HepG2 (cell line): ENCODE results near the gene DIRAS1. TPM values are rescaled to one million over a fixed set of nuclear protein-coding genes. Genes with fewer than 3 reads are reported as not detected.

Experiments
- ATAC-seq: fragments of 200-7000 bp; cut with Tn5 transposase; 3 replicates; pipeline ENCODE4 v1.9.1; 2020; ENCODE audit warnings: mild to moderate bottlenecking, moderate library complexity
- BruUV-seq: library from RNA; stranded (reverse); fragments of 400-500 nt; replicated peaks from 2 replicates; lab custom pipeline; 2021; lab: Mats Ljungman, UMichigan
- CTCF ChIA-PET: fragments of 300-600 bp; formaldehyde crosslinking; extraction: SDS; loops from one replicate; lab custom pipeline; 2021; ENCODE audit warnings: low total read pairs, inconsistent platforms, low intra/inter-chr PET ratio; lab: Yijun Ruan, JAX
- POLR2A ChIA-PET: fragments of 350-600 bp; sonication (Branson Sonifier 250); formaldehyde crosslinking; loops from one replicate; lab custom pipeline; 2020; ENCODE audit warnings: antibody characterized with exemption, inconsistent platforms; lab: Yijun Ruan, JAX
- DNase-seq: peaks from one replicate; pipeline ENCODE4 v3.0.0-alpha.2; 2015; ENCODE audit warnings: low spot score
- FAIRE-seq: peaks from 3 replicates; lab custom pipeline; 2011; peaks lifted over from hg19 to GRCh38; lab: Jason Lieb, UNC
- H2AFZ ChIP-seq: one replicate; pipeline ENCODE4 v1.6.1; 2011; ENCODE audit warnings: low read length, inconsistent platforms
- H3K27ac ChIP-seq: fragments of 300-600 bp; 3 replicates; pipeline ENCODE4 v1.8.0; 2011; ENCODE audit warnings: mixed run types, mild to moderate bottlenecking, mixed read lengths, low read length, inconsistent platforms; ENCODE audit not compliant: insufficient read depth; ENCODE audit errors: extremely low read length
- H3K27me3 ChIP-seq, 2 experiments: fragments of 200-600 bp in 1 of 2; 2 replicates in 1 of 2; 3 replicates in 1 of 2; pipeline versions ENCODE4 v1.6.0 to v1.8.0; 2011; ENCODE audit warnings: low read length in 2 of 2, mild to moderate bottlenecking in 2 of 2, moderate library complexity in 2 of 2, inconsistent platforms in 1 of 2; ENCODE audit not compliant: insufficient read depth in 2 of 2, control insufficient read depth in 1 of 2
- H3K36me3 ChIP-seq, 2 experiments: fragments of 200-600 bp in 1 of 2; replicated peaks in 1 of 2; 2 replicates in 1 of 2; 3 replicates in 1 of 2; pipeline versions ENCODE4 v1.5.1 to v1.8.0; 2011; ENCODE audit warnings: low read length in 2 of 2, inconsistent platforms in 1 of 2; ENCODE audit not compliant: insufficient read depth in 2 of 2, control insufficient read depth in 1 of 2
- H3K4me1 ChIP-seq: 2 replicates; pipeline ENCODE4 v1.5.1; 2012; ENCODE audit warnings: low read length, inconsistent platforms; ENCODE audit not compliant: insufficient read depth
- H3K4me2 ChIP-seq: 2 replicates; pipeline ENCODE4 v1.6.0; 2011; ENCODE audit warnings: low read depth, low read length, inconsistent platforms
- H3K4me3 ChIP-seq, 3 experiments: fragments of 200-600 bp in 1 of 3; sonication (generic), shearing (Covaris generic) in 1 of 3; replicated peaks in 1 of 3; 2 replicates each; pipeline ENCODE4 v1.5.1; 2011 to 2016; ENCODE audit warnings: low read length in 3 of 3, inconsistent platforms in 2 of 3, low read depth in 2 of 3, mild to moderate bottlenecking in 2 of 3, control low read depth in 1 of 3, mixed read lengths in 1 of 3; ENCODE audit not compliant: insufficient read depth in 1 of 3
- H3K79me2 ChIP-seq: one replicate; pipeline ENCODE4 v1.6.1; 2011; ENCODE audit warnings: low read length, inconsistent platforms; ENCODE audit not compliant: insufficient read depth
- H3K9ac ChIP-seq: 2 replicates; pipeline ENCODE4 v1.6.0; 2011; ENCODE audit warnings: mild to moderate bottlenecking, low read depth, low read length, inconsistent platforms; ENCODE audit not compliant: insufficient read depth
- H3K9me3 ChIP-seq: 2 replicates; pipeline ENCODE4 v1.5.1; 2012; ENCODE audit warnings: mild to moderate bottlenecking, low read length
- H4K20me1 ChIP-seq: 2 replicates; pipeline ENCODE4 v1.6.0; 2011; ENCODE audit warnings: inconsistent platforms, mild to moderate bottlenecking, low read length, moderate library complexity; ENCODE audit not compliant: insufficient read depth
- ATRX ChIP-seq: sonication (generic); formaldehyde crosslinking; IDR thresholded peaks from 2 replicates; pipeline ENCODE4 v1.4.0; 2020; ENCODE audit warnings: missing genetic modification reagents, borderline replicate concordance
- CEBPB ChIP-seq: IDR thresholded peaks from 2 replicates; pipeline ENCODE4 v1.6.1; 2011; ENCODE audit warnings: low read depth, low read length, improper control_type of control experiment, borderline replicate concordance
- ESRRA ChIP-seq: sonication (generic); formaldehyde crosslinking; IDR thresholded peaks from 2 replicates; pipeline ENCODE4 v1.5.1; 2020; ENCODE audit warnings: mild to moderate bottlenecking, low read depth, missing genetic modification reagents
- GATA4 ChIP-seq: sonication (generic); IDR thresholded peaks from 2 replicates; pipeline ENCODE4 v1.6.1; 2016; ENCODE audit warnings: antibody characterized with exemption, low read depth, borderline replicate concordance
- MAF1 ChIP-seq: sonication (generic); formaldehyde crosslinking; IDR thresholded peaks from 2 replicates; pipeline ENCODE4 v1.5.0; 2020; ENCODE audit warnings: missing genetic modification reagents, borderline replicate concordance
- MAFF ChIP-seq: IDR thresholded peaks from 2 replicates; pipeline ENCODE4 v1.6.1; 2011; ENCODE audit warnings: low read depth, low read length, improper control_type of control experiment
- NR0B2 ChIP-seq: sonication (generic); formaldehyde crosslinking; IDR thresholded peaks from 2 replicates; pipeline ENCODE4 v1.4.0; 2020; ENCODE audit warnings: mild to moderate bottlenecking, missing genetic modification reagents
- PHF8 ChIP-seq: sonication (generic); formaldehyde crosslinking; IDR thresholded peaks from 2 replicates; pipeline ENCODE4 v1.5.0; 2020; ENCODE audit warnings: missing genetic modification reagents
- RBAK ChIP-seq: sonication (generic); formaldehyde crosslinking; IDR thresholded peaks from 2 replicates; pipeline ENCODE4 v1.5.1; 2020; ENCODE audit warnings: mild to moderate bottlenecking, missing genetic modification reagents
- TFAP4 ChIP-seq: sonication (generic); IDR thresholded peaks from 2 replicates; pipeline ENCODE4 v1.6.1; 2016; ENCODE audit warnings: low read depth, borderline replicate concordance
- U2AF2 ChIP-seq: fragments of 200-400 bp; formaldehyde crosslinking; IDR thresholded peaks from 2 replicates; pipeline ENCODE4 v1.6.1; 2017; ENCODE audit warnings: low read depth, mild to moderate bottlenecking, low read length
- YEATS2 ChIP-seq: sonication (generic); formaldehyde crosslinking; IDR thresholded peaks from 2 replicates; pipeline ENCODE4 v1.4.0; 2020; ENCODE audit warnings: missing genetic modification reagents, borderline replicate concordance
- ZGPAT ChIP-seq: IDR thresholded peaks from 2 replicates; pipeline ENCODE4 v1.6.1; 2016; ENCODE audit warnings: mild to moderate bottlenecking
- ZNF317 ChIP-seq: sonication (generic); formaldehyde crosslinking; IDR thresholded peaks from 2 replicates; pipeline ENCODE4 v1.5.0; 2020; ENCODE audit warnings: mild to moderate bottlenecking, missing genetic modification reagents
- ZNF605 ChIP-seq: sonication (generic); formaldehyde crosslinking; IDR thresholded peaks from 2 replicates; pipeline ENCODE4 v1.8.0; 2022; ENCODE audit warnings: mild to moderate bottlenecking, missing genetic modification reagents
- ZNF615 ChIP-seq: sonication (generic); formaldehyde crosslinking; IDR thresholded peaks from 2 replicates; pipeline ENCODE4 v1.5.0; 2020; ENCODE audit warnings: mild to moderate bottlenecking, missing genetic modification reagents, borderline replicate concordance
- ZNF746 ChIP-seq: sonication (generic); formaldehyde crosslinking; IDR thresholded peaks from 2 replicates; pipeline ENCODE4 v1.8.0; 2022; ENCODE audit warnings: mild to moderate bottlenecking, missing genetic modification reagents
- ZNF768 ChIP-seq: sonication (generic); formaldehyde crosslinking; IDR thresholded peaks from 2 replicates; pipeline ENCODE4 v1.4.0; 2020; ENCODE audit warnings: missing genetic modification reagents
- ZUFSP ChIP-seq: sonication (generic); formaldehyde crosslinking; IDR thresholded peaks from 2 replicates; pipeline ENCODE4 v1.9.0; 2021; ENCODE audit warnings: missing genetic modification reagents, mild to moderate bottlenecking, borderline replicate concordance
- WGBS: methylation state at CpG from one replicate; pipeline ENCODE4 v1.1.6; 2017; ENCODE audit warnings: low lambda C conversion rate; 5-methylcytosine and 5-hydroxymethylcytosine counted together
- in situ Hi-C: cut with HindIII; loops from 2 replicates; pipeline ENCODE4 v1.10.0; 2017; ENCODE audit warnings: low pct_unique_long_range_greater_than_20kb; ENCODE audit not compliant: extremely low pct_ligation_motif_present
- intact Hi-C: fragments of 100-400 bp; cut with micrococcal nuclease; formaldehyde crosslinking; loops from one replicate; pipeline ENCODE4 v1.10.0; 2022; ENCODE audit not compliant: unreplicated experiment
- polyA plus RNA-seq, 8 experiments: library from polyadenylated mRNA; depleted of rRNA in 3 of 8; stranded (reverse) in 7 of 8; unstranded in 1 of 8; fragments of >200 nt; fragmentation: Illumina TruSeq in 4 of 8; extraction: Trizol in 4 of 8; gene quantifications; 2 replicates each; pipeline versions ENCODE4 v1.2.1 to v1.2.3, GENCODE V29; 2011 to 2016; ENCODE audit warnings: low read depth in 4 of 8, missing spikeins in 1 of 8, mixed read lengths in 1 of 8; ENCODE audit not compliant: insufficient read depth in 1 of 8
- total RNA-seq, 5 experiments: library from RNA; depleted of rRNA; stranded (reverse); fragments of >200 nt; fragmentation: Illumina TruSeq; extraction: Trizol; gene quantifications; 2 replicates each; pipeline ENCODE4 v1.2.3, GENCODE V29; 2016; ENCODE audit warnings: low read depth in 1 of 5

Gene DIRAS1
- total and polyA plus RNA-seq, 2 of the 13 experiments (the other 11 are each of a cell fraction or from before 2014, with no cell fraction given) = 0.97 to 1.8 TPM

- intact Hi-C loops = no loop called here
- no TSS peak for BruUV-seq
- POLR2A ChIA-PET = no interaction called here
Measured at GRCh38 chr19:2736550-2737190, 15.5 kb upstream of the DIRAS1 start.

GRCh38 chr19:2735374-2735773 lies 14.2 kb upstream of the DIRAS1 start:
- Histone ChIP-seq H3K4me1 (no peaks in the 10 kb centered on the region; the same call in 1 of the 2 replicates), H3K4me2 (no peak overlapping the region), H3K27ac (no peak overlapping the region), H3K27me3 (no peaks in the 10 kb centered on the region; a peak in 1 of 5 replicates), H4K20me1 (no peaks in the 10 kb centered on the region), H3K36me3 (peaks cover 5 to 30% of the 10 kb centered on the region in 2 experiments; a peak in 3 of 5 replicates), H3K9me3 (no peaks in the 10 kb centered on the region), H3K79me2 (peaks cover 4% of the 10 kb centered on the region), H3K4me3 (no peak overlapping the region), H2AFZ (no peak overlapping the region), H3K9ac (no peak overlapping the region)
- FAIRE-seq (no peak), DNase-seq (no peak), ATAC-seq (no peak)
- POLR2A ChIA-PET = no interaction called here
- WGBS = 81% methylated on average over 5 of the region's 12 CpGs
- CTCF ChIA-PET = no interaction called here
- intact Hi-C loops = no loop called here
- in situ Hi-C loops = no loop called here
- BruUV-seq = no TSS peak
- no peak for TF ChIP-seq ESRRA (CRISPR knock-in tag)
- no peak for TF ChIP-seq YEATS2 (CRISPR knock-in tag)
- TF ChIP-seq MAFF = no peak
- no peak for TF ChIP-seq ZGPAT (CRISPR knock-in tag)
- TF ChIP-seq MAF1 (CRISPR knock-in tag) = no peak
- TF ChIP-seq ZUFSP (CRISPR knock-in tag) = no peak
- no peak for TF ChIP-seq ZNF615 (CRISPR knock-in tag)
- no peak for TF ChIP-seq TFAP4

More at GRCh38 chr19:2736550-2737190, 15.5 kb upstream of the DIRAS1 start:
- Histone ChIP-seq H3K36me3 (peaks cover 5 to 30% of the 10 kb centered on the region in 2 experiments; a peak in 3 of 5 replicates), H3K9ac (no peak overlapping the region), H3K4me2 (no peak overlapping the region), H3K9me3 (no peaks in the 10 kb centered on the region), H3K79me2 (peaks cover 4% of the 10 kb centered on the region), H4K20me1 (no peaks in the 10 kb centered on the region), H3K27ac (no peak overlapping the region), H3K4me3 (no peak overlapping the region), H3K27me3 (no peaks in the 10 kb centered on the region; a peak in 1 of 5 replicates), H2AFZ (no peak overlapping the region), H3K4me1 (no peaks in the 10 kb centered on the region; the same call in 1 of the 2 replicates)
- CTCF ChIA-PET = no interaction called here
- in situ Hi-C loops = no loop called here
- DNase-seq (no peak), FAIRE-seq (no peak), ATAC-seq (no peak)
- TF ChIP-seq GATA4 = no peak
- TF ChIP-seq ZNF768 (CRISPR knock-in tag) = peak; percentile 80
- TF ChIP-seq ATRX (CRISPR knock-in tag) = no peak
- TF ChIP-seq ZNF317 (CRISPR knock-in tag) = no peak
- TF ChIP-seq CEBPB = peak; percentile 83
- TF ChIP-seq ZNF746 (CRISPR knock-in tag) = no peak
- TF ChIP-seq ZNF605 (CRISPR knock-in tag) = no peak
- no peak for TF ChIP-seq NR0B2
- TF ChIP-seq RBAK = peak; percentile 56; the same call in 1 of the 2 replicates
- no peak for TF ChIP-seq U2AF2
- no peak for TF ChIP-seq PHF8 (CRISPR knock-in tag)
- 98% methylated on average over 10 of the region's 15 CpGs for WGBS
